Skeletal muscle cell (primary cell): ENCODE measurements around the gene KCTD19.
"Not testable (repeated sequence)": the region's sequence is repeated elsewhere in the genome, so short reads cannot be mapped to it uniquely, and the experiment has no call there.

Experiments used
- DNase-seq: peaks from one replicate; pipeline ENCODE4 v3.0.0-alpha.2; 2010; ENCODE audit warnings: low read depth
- H3K4me3 ChIP-seq: 2 replicates; pipeline ENCODE4 v1.5.1; 2011; ENCODE audit warnings: low read depth, mild to moderate bottlenecking, control low read depth, low read length, moderate library complexity

The KCTD19 gene

GRCh38 chr16:67326472-67327309, at the start of gene KCTD19, which contains the start of gene LRRC36:
Gene KCTD19, minus strand, starts transcription at chr16:67326741. Its CDS starts 34 bp downstream, at chr16:67326707.
Gene LRRC36, plus strand, starts transcription at chr16:67326815. Its CDS starts 48 bp downstream, at chr16:67326863.
- H3K4me3 ChIP-seq, result peak within 1 kb of the TSS; percentile 53
- no peak for DNase-seq

- not testable (repeated sequence) for H3K4me3 ChIP-seq, DNase-seq
These were observed 49.5 kb upstream of the KCTD19 start for GRCh38 chr16:67376012-67376411.

- no peak for DNase-seq
- no peak overlapping the region for H3K4me3 ChIP-seq
These were observed 46.1 kb upstream of the KCTD19 start for GRCh38 chr16:67372664-67373063.

GRCh38 chr16:67370661-67371060, 44.1 kb upstream of the KCTD19 start:
- no peak for DNase-seq
- no peak overlapping the region for H3K4me3 ChIP-seq

GRCh38 chr16:67364600-67365235, 38.2 kb upstream of the KCTD19 start:
- no peak for DNase-seq
- H3K4me3 ChIP-seq, result no peak overlapping the region

GRCh38 chr16:67361038-67361437, 34.5 kb upstream of the KCTD19 start:
- no peak for DNase-seq
- no peak overlapping the region for H3K4me3 ChIP-seq

GRCh38 chr16:67359540-67360269, 33.2 kb upstream of the KCTD19 start:
- not testable (repeated sequence) for DNase-seq, H3K4me3 ChIP-seq

GRCh38 chr16:67357561-67357960, 31.0 kb upstream of the KCTD19 start:
- H3K4me3 ChIP-seq, result no peak overlapping the region
- DNase-seq, result no peak

- no peak overlapping the region for H3K4me3 ChIP-seq
- DNase-seq, result no peak
These were observed 29.9 kb upstream of the KCTD19 start for GRCh38 chr16:67356396-67356795.

GRCh38 chr16:67352463-67352862, 25.9 kb upstream of the KCTD19 start:
- not testable (repeated sequence) for DNase-seq, H3K4me3 ChIP-seq

- no peak for DNase-seq
- H3K4me3 ChIP-seq, result no peak overlapping the region
These were observed 23.8 kb upstream of the KCTD19 start for GRCh38 chr16:67350324-67350723.

GRCh38 chr16:67349172-67349571, 22.6 kb upstream of the KCTD19 start:
- no peak for DNase-seq
- no peak overlapping the region for H3K4me3 ChIP-seq

GRCh38 chr16:67346341-67346740, 19.8 kb upstream of the KCTD19 start:
- H3K4me3 ChIP-seq, result no peak overlapping the region
- no peak for DNase-seq

GRCh38 chr16:67345401-67345800, 18.9 kb upstream of the KCTD19 start:
- no peak overlapping the region for H3K4me3 ChIP-seq
- no peak for DNase-seq

GRCh38 chr16:67342616-67343015, 16.1 kb upstream of the KCTD19 start:
- DNase-seq, result no peak
- H3K4me3 ChIP-seq, result no peak overlapping the region

- no peak for DNase-seq
- no peak overlapping the region for H3K4me3 ChIP-seq
These were observed 14.7 kb upstream of the KCTD19 start for GRCh38 chr16:67341250-67341649.

- DNase-seq, result peak; percentile 9
- H3K4me3 ChIP-seq, result no peak overlapping the region
These were observed 12.9 kb upstream of the KCTD19 start for GRCh38 chr16:67339453-67339852.

- no peak overlapping the region for H3K4me3 ChIP-seq
- no peak for DNase-seq
These were observed 10.1 kb upstream of the KCTD19 start for GRCh38 chr16:67336648-67337047.

GRCh38 chr16:67336116-67336515, 9.6 kb upstream of the KCTD19 start:
- no peak overlapping the region for H3K4me3 ChIP-seq
- DNase-seq, result no peak

- H3K4me3 ChIP-seq, result no peak overlapping the region
- DNase-seq, result no peak
These were observed 6.8 kb upstream of the KCTD19 start for GRCh38 chr16:67333315-67333714.
